SK-N-DZ (cell line): ENCODE measurements around the gene ZNF609.
"Not testable (repeated sequence)": the region's sequence is repeated elsewhere in the genome, so short reads cannot be mapped to it uniquely, and the experiment has no call there.

Source experiments
- DNase-seq: peaks from one replicate; pipeline ENCODE4 v3.0.0-alpha.2; 2015; ENCODE audit warnings: low spot score

The ZNF609 gene

DNA sequence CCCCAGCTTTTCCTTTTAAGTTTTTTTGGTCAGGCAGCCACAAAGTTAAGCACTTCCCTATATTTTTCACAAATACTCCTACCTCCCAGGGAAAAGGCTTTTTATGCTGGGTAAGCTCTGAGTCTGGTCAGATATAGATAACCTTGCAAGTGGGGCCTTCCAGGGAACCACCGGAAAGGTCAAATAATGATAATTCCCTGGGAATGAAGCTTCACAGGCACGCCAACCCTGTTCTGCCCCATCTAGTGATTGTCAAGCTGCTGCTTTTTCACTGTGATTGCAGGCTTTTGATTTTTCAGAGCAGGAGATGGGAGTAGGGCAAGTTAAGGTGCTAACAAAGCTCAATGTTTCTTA, 121.0 kb downstream of the ZNF609 start:
- no peak for DNase-seq

DNA sequence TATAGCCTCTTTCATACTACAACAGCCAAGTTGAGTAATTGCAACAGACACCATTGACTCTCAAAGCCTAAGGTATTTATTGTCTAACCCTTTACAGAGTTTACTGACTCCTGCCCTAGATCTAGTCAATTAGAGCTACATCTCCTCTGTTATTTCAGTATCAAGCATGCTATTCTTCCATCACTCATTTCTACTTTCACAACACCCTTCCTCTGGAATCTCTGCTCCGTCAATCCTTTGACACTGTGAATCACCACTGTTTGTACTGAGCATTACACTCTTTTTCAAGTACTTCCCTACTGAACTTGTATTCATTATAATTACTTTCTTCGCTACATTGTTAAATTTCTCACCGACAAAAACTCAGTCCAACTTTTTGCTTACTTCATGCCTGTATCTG, 121.8 kb downstream of the ZNF609 start:
- no peak for DNase-seq

DNA sequence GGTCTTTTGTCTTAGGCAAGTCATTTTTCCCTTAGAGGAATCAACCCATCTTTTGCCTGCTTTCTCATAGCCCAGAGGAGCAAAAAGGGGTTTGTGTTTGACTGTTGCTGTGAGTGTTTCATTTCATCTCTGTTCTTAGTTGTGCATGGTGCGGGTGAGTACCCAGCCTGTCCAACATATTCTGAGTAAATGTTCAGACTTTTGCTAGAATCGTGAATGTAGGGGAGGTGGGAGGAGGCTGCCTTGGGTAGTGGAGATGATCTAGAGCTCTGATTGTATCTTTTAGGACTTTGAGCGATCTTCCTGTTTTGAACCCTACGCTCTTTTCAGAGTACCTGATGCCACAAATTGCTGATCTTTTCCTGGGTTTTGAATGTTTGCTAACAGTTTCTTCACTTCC, 123.1 kb downstream of the ZNF609 start:
- DNase-seq, result no peak

- DNase-seq, result no peak
These were observed 123.6 kb downstream of the ZNF609 start for GRCh38 chr15:64583983-64584382.

DNA sequence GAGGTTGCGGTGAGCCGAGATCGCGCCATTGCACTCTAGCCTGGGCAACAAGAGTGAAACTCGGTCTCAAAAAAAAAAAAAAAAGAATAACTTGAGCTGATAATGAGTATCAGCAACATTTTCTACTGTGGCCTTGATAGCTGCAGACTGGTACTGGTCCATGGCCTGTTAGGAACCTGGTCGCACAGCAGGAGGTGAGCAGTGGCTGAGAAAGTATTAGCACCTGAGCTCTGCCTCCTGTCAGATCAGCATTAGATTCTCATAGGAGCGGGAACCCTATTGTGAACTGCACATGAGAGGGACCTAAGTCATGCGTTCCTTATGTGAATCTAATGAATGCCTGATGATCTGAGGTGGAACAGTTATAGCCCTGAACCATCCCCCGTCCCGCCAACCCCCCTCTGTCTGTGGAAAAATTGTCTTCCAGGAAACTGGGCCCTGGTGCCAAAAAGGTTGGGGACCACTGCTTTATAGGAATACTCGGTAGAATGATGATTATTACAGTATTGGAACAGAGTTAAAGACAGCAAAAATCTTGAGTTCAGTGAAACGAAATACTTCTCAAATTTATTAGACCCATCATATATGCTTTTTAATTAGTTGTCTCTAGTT, 126.0 kb downstream of the ZNF609 start:
- DNase-seq, result no peak

DNA sequence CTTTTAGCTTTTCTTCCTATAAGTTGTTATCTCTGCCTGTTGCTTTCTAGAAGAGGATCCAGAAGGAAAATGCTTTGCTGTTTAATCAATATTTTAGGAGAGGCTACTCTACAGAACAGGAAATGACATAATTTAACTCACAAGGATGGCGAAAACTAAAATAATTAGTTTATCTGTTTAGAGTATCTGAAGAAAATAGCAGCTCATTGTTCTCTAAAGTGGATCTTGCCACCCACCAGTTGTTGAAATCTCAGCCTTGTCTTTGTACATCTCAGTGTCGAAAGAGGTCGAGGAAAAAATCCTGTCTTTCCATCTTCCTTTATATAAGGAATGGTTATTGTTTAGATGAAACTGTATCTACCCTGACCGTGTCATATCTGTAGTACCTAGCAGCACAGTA, 126.6 kb downstream of the ZNF609 start:
- no peak for DNase-seq

DNA sequence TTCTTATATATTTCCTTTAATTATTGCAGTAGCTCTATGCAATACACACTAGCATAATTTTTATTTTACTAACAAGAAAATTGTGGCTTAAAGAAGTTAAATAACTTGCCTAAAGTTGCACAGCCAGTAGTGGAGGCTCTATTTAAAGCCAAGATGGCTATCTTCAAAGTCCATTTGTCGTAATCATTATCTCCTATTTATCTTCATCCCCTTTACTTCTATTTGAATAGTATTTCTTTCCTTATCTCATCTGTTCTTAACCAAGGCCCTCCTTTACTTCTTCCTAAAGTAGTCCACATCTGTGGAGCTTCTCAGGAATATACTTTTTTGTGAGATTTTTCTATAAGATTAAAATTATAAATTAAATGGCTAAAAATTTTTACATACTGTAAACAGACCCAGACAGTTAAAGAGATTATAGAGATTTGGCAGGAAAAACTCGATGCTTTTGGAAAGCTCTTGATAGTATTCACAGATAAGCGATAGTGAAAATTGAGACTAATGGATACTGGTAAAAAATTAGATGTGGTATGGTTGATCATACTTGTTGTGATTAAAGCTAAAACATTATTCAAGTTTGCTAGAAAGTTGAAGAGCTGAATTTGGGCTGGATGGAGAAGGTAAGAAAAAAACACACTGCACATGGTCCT, 129.2 kb downstream of the ZNF609 start:
- no peak for DNase-seq

DNA sequence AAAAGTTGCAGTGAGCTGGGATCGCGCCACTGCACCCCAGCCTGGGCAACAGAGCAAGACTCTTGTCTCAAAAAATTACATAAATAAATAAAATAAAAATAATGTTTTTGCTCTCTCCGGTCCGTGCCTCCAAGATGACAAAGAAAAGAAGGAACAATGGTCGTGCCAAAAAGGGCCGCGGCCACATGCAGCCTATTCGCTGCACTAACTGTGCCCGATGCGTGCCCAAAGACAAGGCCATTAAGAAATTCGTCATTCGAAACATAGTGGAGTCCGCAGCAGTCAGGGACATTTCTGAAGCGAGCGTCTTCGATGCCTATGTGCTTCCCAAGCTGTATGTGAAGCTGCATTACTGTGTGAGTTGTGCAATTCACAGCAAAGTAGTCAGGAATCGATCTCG, 132.5 kb downstream of the ZNF609 start:
- DNase-seq, result not testable (repeated sequence)

- DNase-seq, result peak; percentile 82
These were observed 136.5 kb downstream of the ZNF609 start for GRCh38 chr15:64596701-64597476.

GRCh38 chr15:64597477-64597822, 137.1 kb downstream of the ZNF609 start:
- DNase-seq, result no peak

DNA sequence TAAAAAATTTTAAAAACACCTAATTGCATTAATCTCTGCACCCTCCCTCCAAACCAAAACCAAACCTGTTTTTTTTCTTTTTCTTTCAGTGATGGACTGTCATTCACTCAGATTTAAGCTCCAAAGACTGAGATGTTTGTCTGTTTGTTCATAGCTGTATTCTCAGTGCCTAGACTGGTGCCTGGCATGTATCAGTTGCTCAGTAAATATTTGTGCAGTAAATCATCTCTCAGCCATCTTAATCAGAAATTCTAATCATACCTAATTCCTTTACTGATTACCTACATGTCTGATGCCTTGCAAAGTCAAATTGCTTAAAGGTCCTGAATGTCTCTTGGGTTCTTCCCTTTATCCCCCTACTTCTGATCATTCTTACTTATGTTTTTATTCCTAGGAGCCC, 138.8 kb downstream of the ZNF609 start:
- no peak for DNase-seq

DNA sequence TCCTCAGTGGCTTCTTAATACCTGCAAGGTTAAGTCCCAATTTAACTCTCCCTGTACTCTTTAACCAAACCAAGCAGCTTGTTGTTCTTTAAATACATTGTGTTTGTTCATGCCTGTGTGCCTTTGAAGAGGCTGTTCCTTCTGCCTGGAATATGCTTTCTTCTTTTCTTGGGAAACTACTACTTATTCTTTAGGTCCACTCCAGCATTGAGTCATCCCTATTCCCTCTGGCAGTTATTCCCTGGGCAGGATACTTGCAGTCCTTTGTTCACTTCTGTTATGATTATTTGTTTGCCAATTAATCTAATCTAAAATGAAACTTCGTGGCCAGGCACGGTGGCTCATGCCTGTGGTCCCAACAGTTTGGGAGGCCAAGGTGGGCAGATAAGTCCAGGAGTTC, 139.3 kb downstream of the ZNF609 start:
- no peak for DNase-seq

- DNase-seq, result no peak
These were observed 140.4 kb downstream of the ZNF609 start for GRCh38 chr15:64600794-64601193.

GRCh38 chr15:64604319-64604718, 143.9 kb downstream of the ZNF609 start:
- no peak for DNase-seq

DNA sequence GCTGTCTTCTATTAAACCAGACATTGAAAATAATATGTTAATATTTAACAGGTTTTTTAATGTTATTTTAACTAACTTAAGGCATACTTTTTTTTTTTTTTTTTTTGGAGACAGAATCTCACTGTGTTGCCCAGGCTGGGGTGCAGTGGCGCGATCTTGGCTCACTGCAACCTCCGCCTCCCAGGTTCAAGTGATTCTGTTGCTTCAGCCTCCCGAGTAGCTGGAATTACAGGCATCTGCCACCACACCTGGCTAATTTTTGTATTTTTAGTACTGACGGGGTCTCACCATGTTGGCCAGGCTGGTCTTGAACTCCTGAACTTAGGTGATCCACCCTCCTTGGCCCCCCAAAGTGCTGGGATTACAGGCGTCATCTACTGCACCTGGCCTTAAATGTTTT, 147.0 kb downstream of the ZNF609 start:
- not testable (repeated sequence) for DNase-seq

GRCh38 chr15:64610257-64610919, 150.0 kb downstream of the ZNF609 start:
- DNase-seq, result no peak

DNA sequence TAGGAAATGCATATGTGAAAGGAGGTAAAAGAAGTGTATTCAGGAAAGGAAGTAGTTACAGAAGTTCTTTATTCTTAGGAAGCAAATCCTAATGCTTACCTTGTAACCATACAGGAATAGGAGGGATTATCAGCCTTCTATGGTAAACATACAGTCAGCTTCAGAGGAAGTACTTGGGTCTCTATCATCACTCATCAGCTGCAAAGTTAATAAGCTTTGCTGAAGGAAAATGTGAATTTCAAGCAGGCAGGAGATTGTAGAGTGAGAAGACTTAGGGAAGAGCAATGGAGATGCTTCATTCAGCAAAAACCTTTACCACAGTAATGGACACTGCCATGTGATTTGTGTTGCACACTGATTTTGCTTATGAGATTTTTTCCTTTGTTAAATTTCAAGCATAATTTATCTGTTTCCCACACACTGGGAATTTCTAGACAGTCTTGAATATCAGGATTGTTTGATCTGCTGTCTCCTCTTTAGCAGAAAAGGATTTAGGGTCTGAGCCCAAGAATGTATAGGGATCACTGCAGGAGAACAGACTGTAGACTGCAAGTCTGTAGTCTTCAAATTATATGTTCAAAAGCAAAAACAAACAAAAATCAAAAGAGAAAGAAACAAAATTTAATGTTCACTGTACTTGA, 150.8 kb downstream of the ZNF609 start:
- DNase-seq, result no peak

- no peak for DNase-seq
These were observed 154.1 kb downstream of the ZNF609 start for GRCh38 chr15:64614519-64614918.

GRCh38 chr15:64617727-64618126, 157.3 kb downstream of the ZNF609 start:
- no peak for DNase-seq

DNA sequence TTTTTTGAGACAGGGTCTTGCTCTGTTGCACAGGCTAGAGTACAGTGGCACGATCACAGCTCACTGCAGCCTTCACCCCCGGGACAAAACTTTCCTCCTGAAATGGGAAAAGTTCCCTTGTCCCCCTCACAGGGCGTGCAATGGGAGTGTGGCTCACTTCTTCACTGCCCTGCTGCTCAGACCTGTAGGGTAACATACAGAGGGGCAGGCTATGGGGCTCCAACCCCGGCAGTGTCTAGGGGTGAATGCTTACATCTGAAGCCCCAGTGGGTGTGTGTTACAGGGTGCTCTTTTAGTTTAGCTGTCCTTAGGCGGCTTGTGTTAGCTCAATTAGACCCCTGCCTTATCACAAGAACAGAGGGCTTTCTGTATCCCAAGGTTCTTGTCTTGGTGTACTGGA, 157.8 kb downstream of the ZNF609 start:
- no peak for DNase-seq

DNA sequence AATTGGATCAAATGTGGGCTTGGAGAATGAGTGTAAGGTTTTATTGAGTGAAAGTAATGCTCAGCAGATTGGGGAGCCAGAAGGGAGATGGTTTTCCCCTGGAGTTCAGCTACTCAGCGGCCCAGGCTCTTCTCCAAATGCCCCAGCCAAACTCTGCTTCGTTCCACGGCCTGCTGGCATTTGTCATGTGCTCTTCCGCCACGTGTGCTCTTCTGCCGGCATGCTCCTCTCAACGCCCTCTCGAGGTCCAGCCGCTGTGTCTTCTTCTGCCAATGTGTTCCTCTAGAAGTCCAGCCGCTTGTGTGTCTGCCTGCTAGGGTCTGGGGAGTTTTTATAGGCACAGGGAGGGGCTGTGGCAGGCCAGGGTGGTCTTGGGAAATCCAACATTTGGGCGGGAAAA, 158.2 kb downstream of the ZNF609 start:
- no peak for DNase-seq
